HUES48 (cell line): ENCODE measurements around the gene PASD1.
"Not testable (repeated sequence)": the region's sequence is repeated elsewhere in the genome, so short reads cannot be mapped to it uniquely, and the experiment has no call there.

Experiments
- H3K27ac ChIP-seq: one replicate; pipeline ENCODE4 v1.7.0; 2013; ENCODE audit warnings: low read depth, low read length, inconsistent platforms
- H3K27me3 ChIP-seq: 2 replicates; pipeline ENCODE4 v1.6.1; 2013; ENCODE audit warnings: mild to moderate bottlenecking, low read length; ENCODE audit not compliant: control insufficient read depth, insufficient read depth
- H3K36me3 ChIP-seq: 2 replicates; pipeline ENCODE4 v1.6.1; 2013; ENCODE audit warnings: low read length; ENCODE audit not compliant: control insufficient read depth, insufficient read depth
- H3K4me1 ChIP-seq: 2 replicates; pipeline ENCODE4 v1.6.1; 2013; ENCODE audit warnings: mild to moderate bottlenecking, low read length; ENCODE audit not compliant: control insufficient read depth, insufficient read depth
- H3K4me3 ChIP-seq: 2 replicates; pipeline ENCODE4 v1.5.1; 2013; ENCODE audit warnings: mild to moderate bottlenecking, low read depth, low read length
- H3K9ac ChIP-seq: 2 replicates; pipeline ENCODE4 v1.6.1; 2013; ENCODE audit warnings: mild to moderate bottlenecking, low read depth, low read length, moderate library complexity
- H3K9me3 ChIP-seq: 2 replicates; pipeline ENCODE4 v1.6.1; 2013; ENCODE audit warnings: low read length; ENCODE audit not compliant: control insufficient read depth, insufficient read depth

PASD1 gene

DNA sequence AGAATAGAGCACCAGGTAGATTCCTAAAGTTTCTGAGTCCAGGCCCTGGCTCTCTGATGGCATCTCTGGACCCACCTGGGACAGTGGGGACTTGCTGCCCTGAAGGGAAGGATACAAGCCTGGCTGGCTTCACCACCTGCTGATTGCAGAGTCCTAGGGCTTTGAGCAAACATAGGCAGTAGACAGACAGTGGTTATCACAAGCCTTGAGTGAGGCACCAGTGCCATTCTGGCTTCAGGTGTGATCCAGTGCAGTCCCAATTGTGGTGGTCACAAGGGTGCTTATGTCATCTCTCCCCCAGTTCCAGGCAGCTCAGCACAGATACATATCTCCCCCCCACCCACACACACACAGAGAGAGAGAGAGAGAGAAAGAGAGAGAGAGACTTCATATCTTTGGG is 125.2 kb downstream of the PASD1 start:
- Histone ChIP-seq H3K9me3 (peaks cover 61% of the 10 kb centered on the region), H3K27me3 (no peaks in the 10 kb centered on the region), H3K4me3 (no peak overlapping the region), H3K36me3 (no peaks in the 10 kb centered on the region), H3K9ac (no peak overlapping the region), H3K27ac (no peak overlapping the region), H3K4me1 (no peaks in the 10 kb centered on the region)

DNA sequence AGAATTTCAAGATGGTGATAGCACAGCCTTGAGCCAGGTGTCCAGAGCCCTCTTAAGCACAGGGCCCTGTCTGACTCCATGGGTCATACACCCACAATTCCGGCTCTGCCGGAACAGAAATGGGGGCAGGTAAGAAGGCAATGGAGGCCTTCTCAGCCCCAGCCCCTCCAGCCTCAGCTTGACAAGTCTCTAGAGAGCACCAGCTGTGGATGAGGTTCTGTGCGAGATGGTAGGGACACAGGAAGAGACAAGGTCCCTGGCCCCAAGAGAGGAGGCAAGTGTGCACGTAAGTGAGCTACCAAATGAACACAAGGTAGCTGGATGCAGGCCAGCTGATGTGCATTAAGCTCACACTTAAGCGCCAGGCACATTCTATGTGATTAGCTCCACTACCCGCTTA is 129.3 kb downstream of the PASD1 start:
- H3K36me3 ChIP-seq, result no peaks in the 10 kb centered on the region
- H3K27ac ChIP-seq, result no peak overlapping the region
- no peak overlapping the region for H3K4me3 ChIP-seq
- H3K9ac ChIP-seq, result no peak overlapping the region
- peaks cover 55% of the 10 kb centered on the region for H3K9me3 ChIP-seq
- peaks cover 6% of the 10 kb centered on the region; the same call in 1 of the 2 replicates for H3K27me3 ChIP-seq
- no peaks in the 10 kb centered on the region for H3K4me1 ChIP-seq

DNA sequence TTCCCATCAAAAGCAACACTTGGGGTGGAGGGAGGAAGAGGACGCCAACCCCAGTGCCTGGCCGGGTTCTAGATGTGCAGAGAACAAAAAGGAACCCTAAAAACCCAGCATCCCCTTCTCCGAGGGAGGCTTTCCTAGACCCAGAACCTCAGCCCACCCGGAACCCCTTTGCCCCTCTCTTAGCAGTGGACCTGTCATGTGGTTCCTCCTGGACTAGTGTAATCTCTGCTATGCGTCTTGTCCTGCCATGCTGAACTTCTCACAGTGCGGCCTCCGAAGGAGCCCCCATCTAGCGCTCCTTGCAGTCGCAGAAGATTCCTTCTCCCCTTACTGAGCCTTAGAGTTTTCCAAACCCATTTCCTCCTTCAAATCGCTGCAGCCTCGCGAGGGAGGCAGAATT is 130.6 kb downstream of the PASD1 start:
- Histone ChIP-seq H3K9me3 (peaks cover 63% of the 10 kb centered on the region), H3K27me3 (peaks cover 6% of the 10 kb centered on the region; the same call in 1 of the 2 replicates), H3K36me3 (no peaks in the 10 kb centered on the region), H3K4me3 (peak overlapping the region; percentile 50; the same call in 1 of the 2 replicates), H3K9ac (no peak overlapping the region), H3K27ac (no peak overlapping the region), H3K4me1 (no peaks in the 10 kb centered on the region)

DNA sequence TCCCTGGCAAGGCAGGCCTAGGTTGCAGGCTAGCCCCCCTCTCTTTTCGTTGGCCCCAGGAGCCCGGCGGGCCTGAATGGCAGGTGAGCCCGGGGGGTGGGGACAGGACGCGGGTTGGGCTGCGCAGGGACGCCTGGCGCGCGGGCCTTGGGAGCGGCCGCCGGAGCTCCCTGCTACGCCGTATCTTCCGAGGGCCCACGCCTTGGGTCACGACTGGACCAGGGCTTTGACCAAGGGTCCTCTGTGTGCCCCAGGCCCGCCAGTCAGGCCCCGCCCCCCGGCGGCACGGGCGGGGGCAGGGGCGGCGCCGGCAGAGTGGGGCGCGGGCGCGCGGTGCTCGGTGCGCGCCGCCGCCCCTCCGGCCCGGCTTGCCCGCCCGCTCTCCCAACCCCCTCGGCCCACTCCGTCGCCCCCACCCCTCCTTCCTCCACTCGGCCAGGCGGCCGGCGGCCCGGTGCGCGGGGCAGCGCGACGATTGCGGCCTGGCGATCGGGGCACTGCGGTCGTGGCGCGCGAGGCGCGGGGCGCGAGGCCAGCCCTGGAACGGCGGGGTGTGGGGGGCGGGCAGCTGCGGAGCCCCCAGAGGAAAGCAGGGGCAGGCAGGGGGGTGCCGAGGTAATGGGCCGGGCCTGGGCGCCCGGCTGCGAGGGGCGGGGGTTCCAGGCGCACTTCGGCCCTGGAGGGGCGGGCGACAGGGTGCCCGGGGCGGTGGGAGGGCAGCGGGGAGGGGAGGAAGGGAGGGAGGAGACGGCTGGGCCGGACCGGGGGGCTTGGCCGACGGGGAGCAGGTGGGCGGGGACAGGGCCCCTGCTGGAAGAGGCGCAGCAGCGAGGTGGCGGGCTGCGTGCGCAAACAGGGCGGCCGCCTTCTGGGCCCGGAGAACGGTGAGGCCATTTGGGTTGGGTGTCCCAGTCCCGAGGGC is 131.4 kb downstream of the PASD1 start, which contains the start of gene PRRG3:
PRRG3 (plus strand) TSS at position 798 of the 922 bp plus-strand sequence. CDS start 3,357 bp downstream, outside the sequence.
- Histone ChIP-seq H3K27me3 (peaks cover 6% of the 10 kb centered on the region; the same call in 1 of the 2 replicates), H3K4me1 (no peaks in the 10 kb centered on the region), H3K36me3 (no peaks in the 10 kb centered on the region), H3K9me3 (peaks cover 64% of the 10 kb centered on the region), H3K9ac (no peak within 1 kb of the TSS), H3K4me3 (peak within 1 kb of the TSS; percentile 50), H3K27ac (no peak within 1 kb of the TSS)

DNA sequence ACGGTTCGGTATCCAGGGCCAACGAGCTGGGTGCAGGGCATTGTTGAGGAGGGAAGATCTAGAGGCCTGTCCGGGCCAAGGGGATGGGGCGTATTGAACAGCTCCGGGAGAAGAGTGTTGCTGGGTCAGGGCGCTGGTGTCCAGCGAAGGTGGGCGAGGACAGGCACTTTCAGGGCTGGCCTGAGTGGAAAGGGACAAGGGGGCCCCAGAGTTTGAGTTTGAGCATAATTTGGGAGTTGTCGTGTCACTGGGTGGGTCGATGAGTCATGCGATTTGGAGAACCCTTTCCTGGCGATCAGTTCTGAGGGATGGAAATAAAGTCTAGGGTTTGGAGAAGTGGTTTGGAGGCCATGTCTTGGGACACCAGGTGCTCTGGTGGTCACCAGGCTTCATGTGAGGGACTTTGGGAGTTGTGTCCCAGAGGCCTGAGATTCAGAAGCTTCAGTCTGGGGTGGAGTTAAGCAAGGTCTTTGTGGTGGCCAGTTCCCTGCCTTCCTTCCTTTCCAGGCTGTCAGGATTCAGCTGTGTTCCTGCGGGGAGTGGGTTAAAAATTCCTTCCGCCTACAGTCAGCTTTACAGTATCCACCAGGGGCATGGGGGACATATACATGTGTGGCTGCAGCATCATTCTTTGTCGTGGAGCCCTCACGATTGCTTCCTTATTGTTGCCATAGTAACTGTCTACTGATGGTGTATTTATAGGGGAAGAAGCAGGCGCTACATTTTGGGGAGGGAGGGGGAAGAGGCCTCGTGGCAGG is 132.3 kb downstream of the PASD1 start:
- Histone ChIP-seq H3K36me3 (no peaks in the 10 kb centered on the region), H3K27me3 (peaks cover 6% of the 10 kb centered on the region; the same call in 1 of the 2 replicates), H3K4me3 (peak overlapping the region; percentile 50), H3K9me3 (peaks cover 66% of the 10 kb centered on the region), H3K27ac (no peak overlapping the region), H3K4me1 (no peaks in the 10 kb centered on the region), H3K9ac (no peak overlapping the region)

DNA sequence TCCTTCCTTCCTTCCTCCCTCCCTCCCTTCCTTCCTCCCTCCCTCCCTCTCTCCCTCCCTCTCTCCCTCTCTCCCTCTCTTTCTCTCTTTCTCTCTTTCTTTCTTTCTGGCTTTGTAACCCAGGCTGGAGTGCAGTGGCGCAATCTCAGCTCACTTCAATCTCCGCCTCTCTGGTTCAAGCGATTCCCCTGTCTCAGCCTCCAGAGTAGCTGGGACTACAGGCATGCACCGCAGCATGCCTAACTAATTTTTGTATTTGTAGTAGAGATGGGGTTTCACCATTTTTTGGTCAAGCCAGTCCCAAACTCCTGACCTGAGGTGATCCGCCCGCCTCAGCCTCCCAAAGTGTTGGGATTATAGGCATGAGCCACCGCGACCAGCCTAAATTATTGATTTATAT is 133.6 kb downstream of the PASD1 start:
- H3K36me3 ChIP-seq, H3K27me3 ChIP-seq, H3K9ac ChIP-seq, H3K27ac ChIP-seq, H3K4me3 ChIP-seq, H3K4me1 ChIP-seq: not testable (repeated sequence)
- peaks cover 61% of the 10 kb centered on the region for H3K9me3 ChIP-seq

DNA sequence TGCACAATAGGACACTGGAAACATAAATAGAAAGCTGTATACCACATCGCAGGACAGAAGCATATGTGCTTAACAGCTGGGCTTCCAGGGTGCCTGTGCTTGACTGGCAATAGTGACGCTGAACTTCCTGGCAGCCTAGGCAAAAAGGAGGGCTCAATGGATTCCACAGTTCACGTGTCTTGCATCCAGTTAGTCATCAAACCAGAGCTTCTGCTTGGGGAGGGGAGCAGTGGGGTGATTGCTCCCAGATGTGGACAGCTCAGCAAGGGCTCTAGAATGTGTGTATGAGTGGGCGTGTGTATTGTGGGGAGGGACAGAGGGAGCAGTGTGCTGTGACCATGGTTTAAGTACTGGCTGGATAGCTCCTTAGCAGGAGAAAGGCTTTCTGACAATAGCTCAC is 134.0 kb downstream of the PASD1 start:
- no peak overlapping the region for H3K4me3 ChIP-seq
- H3K4me1 ChIP-seq, result no peaks in the 10 kb centered on the region
- peaks cover 6% of the 10 kb centered on the region; the same call in 1 of the 2 replicates for H3K27me3 ChIP-seq
- no peak overlapping the region for H3K27ac ChIP-seq
- H3K36me3 ChIP-seq, result no peaks in the 10 kb centered on the region
- H3K9ac ChIP-seq, result no peak overlapping the region
- H3K9me3 ChIP-seq, result peaks cover 58% of the 10 kb centered on the region

DNA sequence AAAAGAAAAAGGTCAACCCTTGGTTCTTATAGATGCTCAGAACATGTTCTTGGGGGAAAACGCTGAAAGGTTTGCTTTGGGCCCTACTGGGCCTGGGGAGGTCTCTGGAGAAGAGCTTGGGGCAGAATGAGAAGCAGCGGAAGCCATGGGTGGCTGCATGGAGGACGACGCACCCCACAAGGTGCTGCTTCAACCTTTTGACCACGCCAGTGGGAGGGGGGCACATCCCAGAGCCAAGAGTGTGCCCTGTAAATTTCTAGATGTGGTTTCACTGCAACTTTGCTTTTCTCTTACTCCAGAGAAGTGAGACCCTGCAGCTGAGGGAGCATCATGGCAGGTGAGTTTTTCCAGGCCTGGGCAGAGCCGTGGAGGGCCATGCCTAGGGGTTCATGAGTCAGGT is 135.0 kb downstream of the PASD1 start:
- Histone ChIP-seq H3K9ac (no peak overlapping the region), H3K27ac (no peak overlapping the region), H3K27me3 (peaks cover 6% of the 10 kb centered on the region; the same call in 1 of the 2 replicates), H3K4me1 (no peaks in the 10 kb centered on the region), H3K36me3 (no peaks in the 10 kb centered on the region), H3K9me3 (peaks cover 58% of the 10 kb centered on the region), H3K4me3 (no peak overlapping the region)

DNA sequence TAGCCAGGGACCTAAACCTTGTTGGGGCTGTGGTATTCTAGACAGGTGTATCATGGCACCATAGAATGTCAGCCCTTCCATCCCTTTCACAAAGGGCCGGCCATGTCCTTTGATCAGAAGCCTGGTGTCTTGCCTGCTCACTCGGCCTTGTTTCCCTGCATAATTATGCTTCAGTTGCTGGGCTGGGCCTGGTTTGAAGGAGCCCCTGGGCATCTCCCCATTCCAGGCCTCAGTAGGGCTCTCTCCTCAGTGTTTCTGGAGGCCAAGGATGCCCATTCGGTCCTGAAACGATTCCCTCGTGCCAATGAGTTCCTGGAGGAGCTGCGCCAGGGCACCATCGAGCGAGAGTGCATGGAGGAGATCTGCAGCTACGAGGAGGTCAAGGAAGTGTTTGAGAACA is 136.3 kb downstream of the PASD1 start:
- peaks cover 3% of the 10 kb centered on the region; the same call in 1 of the 2 replicates for H3K27me3 ChIP-seq

DNA sequence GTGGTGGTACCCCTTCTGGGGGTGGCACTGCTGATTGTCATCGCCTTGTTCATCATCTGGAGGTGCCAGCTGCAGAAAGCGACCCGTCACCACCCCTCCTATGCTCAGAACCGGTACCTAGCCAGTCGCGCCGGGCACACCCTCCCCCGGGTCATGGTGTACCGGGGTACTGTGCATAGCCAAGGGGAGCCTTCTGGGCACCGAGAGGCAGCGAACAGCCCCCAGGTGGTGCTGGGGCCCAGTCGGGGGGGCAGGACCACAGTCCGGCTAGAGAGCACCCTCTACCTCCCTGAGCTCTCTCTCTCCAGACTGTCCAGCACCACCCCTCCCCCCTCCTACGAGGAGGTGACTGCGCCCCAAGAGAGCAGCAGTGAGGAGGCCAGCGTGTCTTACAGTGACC is 137.1 kb downstream of the PASD1 start:
- Histone ChIP-seq H3K4me3 (no peak overlapping the region), H3K36me3 (no peaks in the 10 kb centered on the region), H3K9ac (no peak overlapping the region), H3K27me3 (peaks cover 3% of the 10 kb centered on the region; the same call in 1 of the 2 replicates), H3K4me1 (no peaks in the 10 kb centered on the region), H3K9me3 (peaks cover 61% of the 10 kb centered on the region), H3K27ac (no peak overlapping the region)

More for the DNA sequence above, 136.3 kb downstream of the PASD1 start:
- no peak overlapping the region for H3K9ac ChIP-seq
- no peaks in the 10 kb centered on the region for H3K4me1 ChIP-seq
- no peak overlapping the region for H3K27ac ChIP-seq
- H3K36me3 ChIP-seq, result no peaks in the 10 kb centered on the region
- H3K9me3 ChIP-seq, result peaks cover 56% of the 10 kb centered on the region
- no peak overlapping the region for H3K4me3 ChIP-seq
